Gastroesophageal sphincter (tissue), 3 donors: ENCODE results near the gene TNC.

ENCODE experiments used
- EP300 ChIP-seq: sonication (generic); formaldehyde crosslinking; IDR thresholded peaks from one replicate; pipeline ENCODE4 v1.6.1; 2017; ENCODE audit warnings: antibody characterized with exemption, mild to moderate bottlenecking
- POLR2A ChIP-seq, 2 donors: fragments of 450-650 bp; IDR thresholded peaks; one replicate each; pipeline ENCODE4 v1.6.1; 2017; ENCODE audit warnings: antibody characterized with exemption in 2 of 2, mild to moderate bottlenecking in 2 of 2, moderate library complexity in 1 of 2
- POLR2AphosphoS5 ChIP-seq: sonication (generic); formaldehyde crosslinking; IDR thresholded peaks from one replicate; pipeline ENCODE4 v1.6.1; 2017; ENCODE audit warnings: antibody characterized with exemption
- TF ChIP-seq, protein P1 (sequence below), 4 experiments: fragments of 200-600 bp in 2 of 4; fragments of 450-650 bp in 2 of 4; sonication (generic) in 1 of 4; IDR thresholded peaks; one replicate each; pipeline ENCODE4 v1.5.1; 2017 to 2019; ENCODE audit warnings: antibody characterized with exemption in 4 of 4, mild to moderate bottlenecking in 2 of 4, moderate library complexity in 2 of 4

DNA sequence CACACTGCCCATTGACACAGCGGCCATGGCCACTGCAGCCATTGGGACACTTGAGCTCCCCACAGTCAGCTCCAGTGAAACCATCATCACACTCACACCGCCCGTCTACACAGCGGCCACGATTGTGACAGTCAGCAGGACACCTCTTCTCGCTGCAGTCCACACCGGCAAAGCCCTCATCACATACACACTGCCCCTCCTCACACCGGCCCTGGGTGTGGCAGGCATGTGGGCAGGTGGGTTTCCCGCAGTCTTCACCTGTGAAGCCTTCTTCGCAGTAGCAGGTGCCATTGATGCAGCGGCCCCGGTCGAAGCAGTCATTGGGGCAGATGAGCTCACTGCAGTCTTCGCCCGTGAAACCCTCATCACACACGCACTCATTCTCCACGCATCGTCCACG is 31.5 kb downstream of the TNC start:
- TF ChIP-seq EP300, result no peak
- TF ChIP-seq, protein P1, sequence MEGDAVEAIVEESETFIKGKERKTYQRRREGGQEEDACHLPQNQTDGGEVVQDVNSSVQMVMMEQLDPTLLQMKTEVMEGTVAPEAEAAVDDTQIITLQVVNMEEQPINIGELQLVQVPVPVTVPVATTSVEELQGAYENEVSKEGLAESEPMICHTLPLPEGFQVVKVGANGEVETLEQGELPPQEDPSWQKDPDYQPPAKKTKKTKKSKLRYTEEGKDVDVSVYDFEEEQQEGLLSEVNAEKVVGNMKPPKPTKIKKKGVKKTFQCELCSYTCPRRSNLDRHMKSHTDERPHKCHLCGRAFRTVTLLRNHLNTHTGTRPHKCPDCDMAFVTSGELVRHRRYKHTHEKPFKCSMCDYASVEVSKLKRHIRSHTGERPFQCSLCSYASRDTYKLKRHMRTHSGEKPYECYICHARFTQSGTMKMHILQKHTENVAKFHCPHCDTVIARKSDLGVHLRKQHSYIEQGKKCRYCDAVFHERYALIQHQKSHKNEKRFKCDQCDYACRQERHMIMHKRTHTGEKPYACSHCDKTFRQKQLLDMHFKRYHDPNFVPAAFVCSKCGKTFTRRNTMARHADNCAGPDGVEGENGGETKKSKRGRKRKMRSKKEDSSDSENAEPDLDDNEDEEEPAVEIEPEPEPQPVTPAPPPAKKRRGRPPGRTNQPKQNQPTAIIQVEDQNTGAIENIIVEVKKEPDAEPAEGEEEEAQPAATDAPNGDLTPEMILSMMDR (IDR thresholded peaks at IDR 0.05), result no peak
- TF ChIP-seq POLR2A (IDR thresholded peaks at IDR 0.05), result no peak
- no peak for TF ChIP-seq POLR2AphosphoS5
